GM21515 (cell line): ENCODE measurements around the gene KATNIP.

Experiments used
- ATAC-seq: cut with Tn5 transposase; IDR thresholded peaks from one replicate; pipeline ENCODE4 v1.9.1; 2021; ENCODE audit not compliant: unreplicated experiment

KATNIP gene

GRCh38 chr16:27582883-27583282 is 32.9 kb downstream of the KATNIP start:
- no peak for ATAC-seq

GRCh38 chr16:27583634-27584033 is 33.7 kb downstream of the KATNIP start:
- ATAC-seq: no peak

GRCh38 chr16:27585200-27585599 is 35.3 kb downstream of the KATNIP start:
- no peak for ATAC-seq

- no peak for ATAC-seq
These were observed 36.8 kb downstream of the KATNIP start for GRCh38 chr16:27586711-27587110.

- no peak for ATAC-seq
These were observed 38.1 kb downstream of the KATNIP start for GRCh38 chr16:27588057-27588456.

GRCh38 chr16:27591837-27592236 is 41.9 kb downstream of the KATNIP start:
- no peak for ATAC-seq

- no peak for ATAC-seq
These were observed 45.5 kb downstream of the KATNIP start for GRCh38 chr16:27595475-27595874.

- ATAC-seq: no peak
These were observed 46.0 kb downstream of the KATNIP start for GRCh38 chr16:27595993-27596392.

- ATAC-seq: no peak
These were observed 46.5 kb downstream of the KATNIP start for GRCh38 chr16:27596411-27596810.

GRCh38 chr16:27597361-27597760 is 47.4 kb downstream of the KATNIP start:
- no peak for ATAC-seq

- ATAC-seq: no peak
These were observed 48.3 kb downstream of the KATNIP start for GRCh38 chr16:27598220-27598619.

GRCh38 chr16:27598931-27599565 is 49.1 kb downstream of the KATNIP start:
- ATAC-seq: no peak

- ATAC-seq: no peak
These were observed 49.7 kb downstream of the KATNIP start for GRCh38 chr16:27599606-27600005.
